Fibroblast of the conjunctiva (primary cell): Measurements from ENCODE around the gene CD164L2.

Experiments
- DNase-seq: peaks from one replicate; pipeline ENCODE4 v3.0.0-alpha.2; 2010; ENCODE audit warnings: low read depth

CD164L2 gene

GRCh38 chr1:27363766-27364695 is 19.1 kb downstream of the CD164L2 start:
- no peak for DNase-seq

GRCh38 chr1:27361553-27361952 is 21.6 kb downstream of the CD164L2 start:
- DNase-seq = no peak

DNA sequence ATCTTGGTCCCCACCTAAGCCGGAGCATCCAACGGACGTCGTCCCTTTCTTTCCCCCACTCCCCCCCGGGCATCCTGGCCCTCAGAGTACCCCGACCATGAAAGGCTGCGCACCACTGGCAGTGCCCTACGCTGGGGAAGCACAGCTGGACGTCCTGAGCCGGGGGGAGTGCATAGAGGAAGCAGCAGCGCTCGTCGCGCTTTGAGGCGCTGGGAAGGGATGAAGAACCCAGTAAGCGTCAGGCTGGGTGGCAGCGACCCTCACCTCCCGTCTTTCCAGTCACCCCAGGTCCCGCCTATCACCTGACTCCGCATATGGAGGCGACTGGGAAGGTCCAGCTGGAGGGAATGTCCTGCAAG is 22.1 kb downstream of the CD164L2 start:
- no peak for DNase-seq

DNA sequence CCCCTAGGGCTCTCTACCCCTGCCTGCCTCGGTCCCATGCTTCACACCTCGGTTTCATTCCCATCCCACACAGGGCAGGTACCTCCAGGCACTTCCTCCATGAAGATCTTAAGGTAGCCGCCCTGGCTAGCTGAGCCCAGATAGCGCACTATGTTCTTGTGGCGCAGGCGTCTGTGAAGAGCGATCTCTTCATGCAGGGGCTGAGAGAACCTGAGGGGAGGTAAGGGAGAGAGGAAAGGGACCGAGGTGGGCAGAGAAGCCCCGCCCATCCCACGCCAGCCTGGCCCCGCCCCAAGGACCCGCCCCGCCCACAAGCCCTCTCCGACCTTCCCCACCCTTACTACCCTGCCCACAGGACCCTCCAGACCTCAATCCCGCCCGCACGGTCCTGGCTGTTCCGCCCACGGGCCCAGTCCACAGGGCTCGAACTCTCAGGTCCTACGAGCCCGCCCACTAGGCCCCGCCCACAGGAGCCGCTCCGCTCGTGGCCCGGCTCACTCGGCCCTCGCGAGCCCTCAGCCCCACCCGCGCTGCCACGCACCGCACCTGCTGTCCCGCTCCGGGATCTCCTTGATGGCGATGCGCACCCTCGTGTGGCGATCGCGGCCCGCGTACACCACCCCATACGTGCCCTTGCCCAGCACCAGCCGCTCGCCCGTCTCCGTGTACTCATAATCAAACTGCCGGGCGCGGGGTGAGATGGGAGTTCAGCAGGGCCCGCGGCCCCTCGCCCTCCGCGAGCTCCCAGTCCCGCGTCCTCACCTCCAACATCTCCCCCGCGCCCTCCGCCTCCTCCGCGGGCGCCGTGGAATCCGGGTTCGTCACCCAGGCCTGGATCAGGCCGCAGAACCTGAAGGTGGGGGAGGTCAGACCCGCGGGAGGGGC is 22.7 kb downstream of the CD164L2 start:
- no peak for DNase-seq

DNA sequence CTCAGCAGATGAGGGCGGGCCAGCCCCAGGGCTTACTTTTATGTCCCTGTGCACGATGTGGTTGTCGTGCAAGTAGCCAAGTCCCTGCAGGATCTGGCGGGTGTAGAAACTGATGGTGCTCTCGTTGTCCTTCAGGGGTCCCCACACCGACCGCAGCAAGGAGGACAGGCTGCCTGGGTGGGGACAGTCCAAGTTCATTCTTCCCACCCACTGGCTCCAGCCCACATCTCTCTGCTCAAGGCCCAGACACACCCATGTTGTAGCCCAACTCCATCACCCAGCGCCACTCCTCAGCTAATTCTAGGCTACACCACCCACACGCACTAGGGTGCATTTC is 23.3 kb downstream of the CD164L2 start:
- DNase-seq = no peak

- DNase-seq = no peak
Measured at GRCh38 chr1:27358928-27359313, 24.2 kb downstream of the CD164L2 start.

- no peak for DNase-seq
Measured at GRCh38 chr1:27358038-27358927, 24.9 kb downstream of the CD164L2 start.

GRCh38 chr1:27357281-27358037 is 25.7 kb downstream of the CD164L2 start:
- no peak for DNase-seq

- no peak for DNase-seq
Measured at GRCh38 chr1:27356619-27357280, 26.4 kb downstream of the CD164L2 start.

DNA sequence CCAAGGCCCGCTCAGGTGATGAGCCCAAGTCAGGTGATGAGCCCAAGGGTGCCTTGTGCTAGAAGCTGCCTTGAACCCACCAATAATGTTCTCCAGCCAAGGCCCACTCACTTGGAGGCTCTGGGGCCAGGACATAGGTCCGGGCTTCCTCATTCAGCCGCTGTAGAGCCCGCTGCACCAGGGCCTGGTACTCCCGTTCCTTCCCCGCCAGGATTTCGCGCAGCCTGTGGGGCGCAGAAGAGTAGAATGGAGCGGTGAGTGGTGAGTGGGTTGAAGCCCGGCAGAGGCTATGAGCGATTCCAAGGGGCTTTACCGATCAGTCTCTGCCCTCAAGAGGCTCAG is 26.9 kb downstream of the CD164L2 start:
- DNase-seq = no peak

- DNase-seq = no peak
Measured at GRCh38 chr1:27355683-27356082, 27.4 kb downstream of the CD164L2 start.

DNA sequence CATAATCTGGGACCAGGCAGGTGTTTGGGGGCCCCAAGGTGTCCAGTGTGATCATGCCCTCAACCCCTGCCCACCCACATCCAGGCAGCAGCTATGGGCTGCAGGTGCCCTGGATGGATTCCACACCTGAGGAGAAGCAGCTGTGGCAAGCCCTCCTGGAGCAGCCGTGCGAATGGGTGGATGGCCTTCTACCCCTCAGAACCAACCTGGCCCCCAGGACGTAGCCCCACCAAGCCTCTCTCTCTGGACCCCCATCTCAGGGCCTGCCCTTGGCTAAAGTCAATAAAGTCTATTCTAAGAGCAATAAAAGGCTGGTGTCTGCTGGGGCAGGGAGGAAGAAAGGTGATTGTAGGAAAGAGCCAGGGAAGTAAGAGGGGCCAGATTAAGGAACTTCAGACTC is 29.5 kb downstream of the CD164L2 start:
- no peak for DNase-seq

DNA sequence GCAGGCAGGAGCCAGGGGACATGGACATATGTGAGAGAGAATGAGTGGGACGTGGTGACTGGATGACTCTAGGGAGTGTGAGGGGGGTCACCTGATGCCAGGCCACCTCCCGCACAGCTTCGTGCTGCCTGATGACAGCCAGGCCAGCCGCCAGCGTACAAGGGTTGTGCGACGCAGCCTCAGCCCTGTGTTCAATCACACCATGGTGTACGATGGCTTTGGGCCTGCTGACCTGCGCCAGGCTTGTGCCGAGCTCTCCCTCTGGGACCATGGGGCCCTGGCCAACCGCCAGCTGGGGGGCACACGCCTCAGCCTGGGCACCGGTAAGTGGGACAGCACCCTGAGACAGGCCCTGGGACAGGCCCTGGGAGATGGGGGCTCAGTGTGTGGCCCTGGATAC is 30.0 kb downstream of the CD164L2 start:
- DNase-seq = no peak

DNA sequence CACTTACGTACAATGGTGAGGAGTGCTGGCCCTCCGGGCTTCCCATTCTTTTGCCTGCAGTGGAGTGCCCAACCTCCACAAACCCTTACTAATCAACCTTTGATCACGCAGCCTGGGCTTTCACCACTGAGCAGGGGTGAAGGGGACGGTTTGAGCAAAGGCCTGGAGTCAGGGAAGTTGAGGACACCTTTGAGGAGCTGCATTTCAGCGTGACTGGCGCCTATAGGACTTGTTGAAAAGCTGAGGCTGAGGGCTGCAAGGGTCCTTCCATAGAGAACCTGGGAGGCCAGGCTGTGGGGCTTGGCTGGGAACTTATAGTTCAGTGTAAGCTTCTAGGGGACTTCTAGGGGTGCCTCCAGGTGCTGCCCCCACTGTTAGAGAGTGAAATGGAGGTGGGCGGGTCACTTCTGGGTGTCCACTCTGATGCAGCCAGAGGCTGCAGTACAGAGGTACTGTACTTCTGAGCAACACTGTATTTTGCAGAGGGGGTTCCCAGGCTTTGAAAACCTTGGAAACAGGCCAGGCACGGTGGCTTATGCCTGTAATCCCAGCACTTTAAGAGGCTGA is 31.5 kb downstream of the CD164L2 start:
- no peak for DNase-seq

- DNase-seq = no peak
Measured at GRCh38 chr1:27350663-27351540, 32.2 kb downstream of the CD164L2 start.

DNA sequence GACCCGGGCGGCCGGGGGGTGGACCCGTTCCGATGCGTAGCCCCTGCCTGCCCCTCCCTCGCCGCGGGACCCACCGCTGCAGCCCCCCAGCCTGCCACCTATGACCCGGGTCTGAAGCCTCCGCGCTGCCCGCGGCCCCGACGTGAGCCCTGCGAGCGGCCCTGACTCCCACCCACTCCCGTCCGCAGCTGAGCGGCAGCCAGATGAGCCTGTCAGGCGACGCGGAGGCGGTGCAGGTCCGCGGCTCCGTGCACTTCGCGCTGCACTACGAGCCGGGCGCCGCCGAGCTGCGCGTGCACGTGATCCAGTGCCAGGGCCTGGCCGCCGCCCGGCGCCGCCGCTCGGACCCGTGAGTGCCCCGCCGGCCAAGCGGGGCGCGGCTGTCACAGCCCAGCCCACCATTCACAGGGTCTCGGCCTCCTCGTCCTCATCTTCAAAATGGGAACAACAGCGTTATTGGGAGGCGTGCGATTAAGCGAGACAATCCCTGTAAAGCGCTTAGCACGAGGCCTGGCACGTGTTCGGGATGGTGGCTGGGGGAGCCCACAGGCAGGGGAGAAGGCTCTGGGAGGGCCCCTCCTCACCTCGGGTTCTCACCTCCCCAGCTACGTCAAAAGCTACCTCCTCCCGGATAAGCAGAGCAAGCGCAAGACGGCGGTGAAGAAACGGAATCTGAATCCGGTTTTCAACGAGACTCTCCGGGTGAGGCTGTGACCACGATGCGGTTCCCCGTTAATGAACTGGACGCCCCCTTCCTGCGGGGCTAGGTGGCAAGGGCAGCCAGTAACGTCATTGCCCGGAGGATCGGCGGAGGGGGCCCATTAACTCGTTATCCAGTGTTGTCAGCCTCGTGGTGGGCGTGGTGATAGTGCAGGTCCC is 33.1 kb downstream of the CD164L2 start:
- DNase-seq = no peak

GRCh38 chr1:27348861-27349783 is 34.0 kb downstream of the CD164L2 start:
- no peak for DNase-seq
